CD4-positive, CD25-positive, alpha-beta regulatory T cell (primary cell): ENCODE data around the gene ATP13A5. TPM values are rescaled to one million over a fixed set of nuclear protein-coding genes. Genes with fewer than 3 reads are reported as not detected.

Source experiments
- ATAC-seq, 2 donors: fragments of 150-1000 bp; cut with Tn5 transposase; one replicate each; pipeline ENCODE4 v1.10.0; 2021; ENCODE audit warnings: low read depth in 2 of 2, moderate number of reproducible peaks in 2 of 2, moderate library complexity in 1 of 2
- DNase-seq, 3 donors: peaks; one replicate each; pipeline versions ENCODE4 v3.0.0 to v3.0.0-alpha.2; 2012 to 2022; ENCODE audit warnings: mixed read lengths in 1 of 3
- H3K27ac ChIP-seq: one replicate; pipeline ENCODE4 v1.7.0; 2013; ENCODE audit warnings: mild to moderate bottlenecking, low read length; ENCODE audit not compliant: insufficient read depth, poor library complexity, severe bottlenecking
- H3K27me3 ChIP-seq: one replicate; pipeline ENCODE4 v1.7.0; 2013; ENCODE audit warnings: low read length; ENCODE audit not compliant: control insufficient read depth, insufficient read depth
- H3K36me3 ChIP-seq: one replicate; pipeline ENCODE4 v1.7.0; 2013; ENCODE audit warnings: mild to moderate bottlenecking, low read length, moderate library complexity; ENCODE audit not compliant: control insufficient read depth, insufficient read depth
- H3K4me1 ChIP-seq: 2 replicates; pipeline ENCODE4 v1.7.0; 2013; ENCODE audit warnings: mild to moderate bottlenecking, low read length; ENCODE audit not compliant: insufficient read depth, control insufficient read depth, poor library complexity, severe bottlenecking
- H3K4me3 ChIP-seq: one replicate; pipeline ENCODE4 v1.7.0; 2013; ENCODE audit warnings: low read depth, mild to moderate bottlenecking, low read length, moderate library complexity
- H3K9me3 ChIP-seq, 2 experiments: 1 replicate in 1 of 2; 2 replicates in 1 of 2; pipeline ENCODE4 v1.7.0; 2013; ENCODE audit warnings: low read length in 2 of 2, mild to moderate bottlenecking in 1 of 2, moderate library complexity in 1 of 2; ENCODE audit not compliant: control insufficient read depth in 2 of 2
- H3K27ac Mint-ChIP-seq, 3 donors: one replicate each; pipeline ENCODE4 v1.8.0; 2020 to 2022; ENCODE audit warnings: mild to moderate bottlenecking in 3 of 3, mixed read lengths in 3 of 3, moderate library complexity in 2 of 3
- H3K27me3 Mint-ChIP-seq: one replicate; pipeline ENCODE4 v1.8.0; 2022; ENCODE audit warnings: mild to moderate bottlenecking, mixed read lengths
- H3K36me3 Mint-ChIP-seq: one replicate; pipeline ENCODE4 v1.8.0; 2020; ENCODE audit warnings: mixed read lengths
- H3K4me1 Mint-ChIP-seq, 4 donors: one replicate each; pipeline ENCODE4 v1.8.0; 2020 to 2022; ENCODE audit warnings: mixed read lengths in 4 of 4, mild to moderate bottlenecking in 1 of 4
- H3K4me3 Mint-ChIP-seq, 4 donors: one replicate each; pipeline ENCODE4 v1.8.0; 2020 to 2022; ENCODE audit warnings: mild to moderate bottlenecking in 4 of 4, mixed read lengths in 4 of 4, moderate library complexity in 3 of 4
- H3K9me3 Mint-ChIP-seq, 7 donors: one replicate each; pipeline ENCODE4 v1.8.0; 2020 to 2022; ENCODE audit warnings: mixed read lengths in 7 of 7, mild to moderate bottlenecking in 3 of 7, moderate library complexity in 2 of 7
- polyA plus RNA-seq, 4 donors: library from polyadenylated mRNA; unstranded; fragments of 300-500 nt; fragmentation: Illumina TruSeq; gene quantifications; one replicate each; pipeline ENCODE4 v1.2.3, GENCODE V29; 2021
- total RNA-seq: library from RNA; stranded (reverse); gene quantifications from one replicate; pipeline ENCODE4 v1.2.3, GENCODE V29; 2022

ATP13A5 gene
- total and polyA plus RNA-seq, 5 donors from 2014 or later = not detected

GRCh38 chr3:193313061-193313958 lies 65.2 kb downstream of the ATP13A5 start:
- Histone ChIP-seq H3K27ac (no peak overlapping the region), H3K4me3 (no peak overlapping the region), H3K9me3 (no peaks in the 10 kb centered on the region), H3K4me1 (no peaks in the 10 kb centered on the region), H3K27me3 (peaks cover 2% of the 10 kb centered on the region), H3K36me3 (no peaks in the 10 kb centered on the region)
- Mint-ChIP-seq H3K9me3 (peaks cover 0 to 4% (median 0%) of the 10 kb centered on the region in 7 donors), H3K36me3 (no peaks in the 10 kb centered on the region), H3K4me3 (no peak overlapping the region), H3K4me1 (no peaks in the 10 kb centered on the region), H3K27ac (no peak overlapping the region), H3K27me3 (peaks cover 5% of the 10 kb centered on the region)
- DNase-seq = no peak
- ATAC-seq = no peak

GRCh38 chr3:193310914-193311723 lies 67.4 kb downstream of the ATP13A5 start:
- ATAC-seq = no peak
- Mint-ChIP-seq H3K27me3 (peaks cover 5% of the 10 kb centered on the region), H3K27ac (no peak overlapping the region), H3K36me3 (no peaks in the 10 kb centered on the region), H3K9me3 (peaks cover 0 to 4% (median 0%) of the 10 kb centered on the region in 7 donors), H3K4me3 (no peak overlapping the region), H3K4me1 (no peaks in the 10 kb centered on the region)
- no peaks in the 10 kb centered on the region for H3K9me3 ChIP-seq
- H3K4me1 ChIP-seq = no peaks in the 10 kb centered on the region
- no peaks in the 10 kb centered on the region for H3K36me3 ChIP-seq
- H3K4me3 ChIP-seq = no peak overlapping the region
- H3K27ac ChIP-seq = no peak overlapping the region
- peaks cover 2% of the 10 kb centered on the region for H3K27me3 ChIP-seq
- no peak for DNase-seq

GRCh38 chr3:193305356-193305755 lies 73.2 kb downstream of the ATP13A5 start:
- H3K27me3 ChIP-seq = peaks cover 2% of the 10 kb centered on the region
- peaks cover 0 to 4% (median 0%) of the 10 kb centered on the region in 7 donors for H3K9me3 Mint-ChIP-seq
- no peak overlapping the region for H3K4me3 Mint-ChIP-seq
- no peaks in the 10 kb centered on the region for H3K27me3 Mint-ChIP-seq
- H3K27ac ChIP-seq = no peak overlapping the region
- H3K36me3 ChIP-seq = no peaks in the 10 kb centered on the region
- DNase-seq = no peak
- H3K4me1 ChIP-seq = no peaks in the 10 kb centered on the region
- ATAC-seq = no peak
- no peak overlapping the region for H3K27ac Mint-ChIP-seq
- no peaks in the 10 kb centered on the region for H3K4me1 Mint-ChIP-seq
- no peaks in the 10 kb centered on the region for H3K9me3 ChIP-seq
- no peaks in the 10 kb centered on the region for H3K36me3 Mint-ChIP-seq
- no peak overlapping the region for H3K4me3 ChIP-seq

GRCh38 chr3:193301433-193301832 lies 77.1 kb downstream of the ATP13A5 start:
- H3K36me3 Mint-ChIP-seq = no peaks in the 10 kb centered on the region
- H3K27ac Mint-ChIP-seq = no peak overlapping the region
- H3K4me1 ChIP-seq = no peaks in the 10 kb centered on the region
- H3K9me3 ChIP-seq = no peaks in the 10 kb centered on the region
- DNase-seq (no peak), ATAC-seq (no peak)
- H3K36me3 ChIP-seq = no peaks in the 10 kb centered on the region
- peaks cover 0 to 6% (median 0%) of the 10 kb centered on the region in 7 donors for H3K9me3 Mint-ChIP-seq
- H3K4me1 Mint-ChIP-seq = no peaks in the 10 kb centered on the region
- no peak overlapping the region for H3K4me3 Mint-ChIP-seq
- H3K27ac ChIP-seq = no peak overlapping the region
- H3K27me3 ChIP-seq = no peaks in the 10 kb centered on the region
- H3K4me3 ChIP-seq = no peak overlapping the region
- H3K27me3 Mint-ChIP-seq = no peaks in the 10 kb centered on the region

- H3K4me3 Mint-ChIP-seq = no peak overlapping the region
- H3K36me3 ChIP-seq = no peaks in the 10 kb centered on the region
- ATAC-seq = no peak
- peaks cover 0 to 11% (median 3%) of the 10 kb centered on the region in 7 donors for H3K9me3 Mint-ChIP-seq
- no peaks in the 10 kb centered on the region for H3K9me3 ChIP-seq
- no peaks in the 10 kb centered on the region for H3K4me1 ChIP-seq
- H3K4me3 ChIP-seq = no peak overlapping the region
- no peaks in the 10 kb centered on the region for H3K4me1 Mint-ChIP-seq
- no peaks in the 10 kb centered on the region for H3K27me3 Mint-ChIP-seq
- H3K27me3 ChIP-seq = no peaks in the 10 kb centered on the region
- no peak for DNase-seq
- H3K36me3 Mint-ChIP-seq = no peaks in the 10 kb centered on the region
- H3K27ac Mint-ChIP-seq = no peak overlapping the region
- no peak overlapping the region for H3K27ac ChIP-seq
Measured at GRCh38 chr3:193297421-193297820, 81.1 kb downstream of the ATP13A5 start.

GRCh38 chr3:193295985-193296384 lies 82.6 kb downstream of the ATP13A5 start:
- Histone ChIP-seq H3K27ac (no peak overlapping the region), H3K27me3 (no peaks in the 10 kb centered on the region), H3K9me3 (peaks cover 4 to 8% of the 10 kb centered on the region in 2 experiments), H3K36me3 (no peaks in the 10 kb centered on the region), H3K4me3 (no peak overlapping the region), H3K4me1 (no peaks in the 10 kb centered on the region)
- no peaks in the 10 kb centered on the region for H3K27me3 Mint-ChIP-seq
- no peak overlapping the region for H3K4me3 Mint-ChIP-seq
- H3K4me1 Mint-ChIP-seq = no peaks in the 10 kb centered on the region
- no peak overlapping the region for H3K27ac Mint-ChIP-seq
- H3K9me3 Mint-ChIP-seq = peaks cover 0 to 11% (median 4%) of the 10 kb centered on the region in 7 donors
- ATAC-seq = no peak
- DNase-seq = no peak
- H3K36me3 Mint-ChIP-seq = no peaks in the 10 kb centered on the region

- Histone ChIP-seq H3K4me3 (no peak overlapping the region), H3K4me1 (no peaks in the 10 kb centered on the region), H3K27me3 (no peaks in the 10 kb centered on the region), H3K27ac (no peak overlapping the region), H3K9me3 (peaks cover 4 to 8% of the 10 kb centered on the region in 2 experiments), H3K36me3 (no peaks in the 10 kb centered on the region)
- H3K4me1 Mint-ChIP-seq = no peaks in the 10 kb centered on the region
- no peaks in the 10 kb centered on the region for H3K27me3 Mint-ChIP-seq
- ATAC-seq (no peak), DNase-seq (no peak)
- no peak overlapping the region for H3K27ac Mint-ChIP-seq
- no peaks in the 10 kb centered on the region for H3K36me3 Mint-ChIP-seq
- H3K4me3 Mint-ChIP-seq = no peak overlapping the region
- peaks cover 0 to 11% (median 5%) of the 10 kb centered on the region in 7 donors for H3K9me3 Mint-ChIP-seq
Measured at GRCh38 chr3:193292386-193292785, 86.2 kb downstream of the ATP13A5 start.
